KOPT-K1 (cell line): ENCODE measurements around the gene STK35.

Experiments used
- H3K27ac ChIP-seq: fragments of 200-600 bp; sonication (generic); 2 replicates; pipeline ENCODE4 v1.5.1; 2016; ENCODE audit warnings: antibody characterized with exemption, mild to moderate bottlenecking, low read depth, low read length; ENCODE audit not compliant: poor library complexity, severe bottlenecking
- H3K36me3 ChIP-seq: fragments of 200-600 bp; sonication (generic); 2 replicates; pipeline ENCODE4 v1.5.1; 2017; ENCODE audit warnings: antibody characterized with exemption, mild to moderate bottlenecking, low read length, moderate library complexity; ENCODE audit not compliant: insufficient read depth
- H3K9me3 ChIP-seq: fragments of 200-600 bp; sonication (generic); 2 replicates; pipeline ENCODE4 v1.5.1; 2017; ENCODE audit warnings: antibody characterized with exemption, low read length, mild to moderate bottlenecking; ENCODE audit not compliant: insufficient read depth, poor library complexity, severe bottlenecking

STK35 gene

GRCh38 chr20:2093159-2093781 lies 8.4 kb upstream of the STK35 start:
- Histone ChIP-seq H3K9me3 (no peaks in the 10 kb centered on the region), H3K27ac (no peak overlapping the region), H3K36me3 (no peaks in the 10 kb centered on the region)

- Histone ChIP-seq H3K9me3 (no peaks in the 10 kb centered on the region), H3K36me3 (no peaks in the 10 kb centered on the region), H3K27ac (no peak overlapping the region)
Observed at GRCh38 chr20:2093883-2094282, 7.7 kb upstream of the STK35 start.

- Histone ChIP-seq H3K9me3 (no peaks in the 10 kb centered on the region), H3K27ac (peak overlapping the region; percentile 91), H3K36me3 (peaks cover 28% of the 10 kb centered on the region)
Observed at GRCh38 chr20:2101865-2102584, 398 bp downstream of the STK35 start.

- no peaks in the 10 kb centered on the region for H3K9me3 ChIP-seq
- peak overlapping the region; percentile 91 for H3K27ac ChIP-seq
- H3K36me3 ChIP-seq = peaks cover 36% of the 10 kb centered on the region
Observed at GRCh38 chr20:2102585-2103460, 1.2 kb downstream of the STK35 start.

- Histone ChIP-seq H3K27ac (peak overlapping the region; percentile 91), H3K9me3 (no peaks in the 10 kb centered on the region), H3K36me3 (peaks cover 44% of the 10 kb centered on the region)
Observed at GRCh38 chr20:2103461-2104153, 2.0 kb downstream of the STK35 start.

- Histone ChIP-seq H3K9me3 (no peaks in the 10 kb centered on the region), H3K36me3 (peaks cover 50% of the 10 kb centered on the region), H3K27ac (peak overlapping the region; percentile 91)
Observed at GRCh38 chr20:2104236-2104635, 2.6 kb downstream of the STK35 start.

- H3K36me3 ChIP-seq = peaks cover 93% of the 10 kb centered on the region
- H3K27ac ChIP-seq = no peak overlapping the region
- H3K9me3 ChIP-seq = no peaks in the 10 kb centered on the region
Observed at GRCh38 chr20:2108498-2108897, 6.9 kb downstream of the STK35 start.

GRCh38 chr20:2108987-2109386 lies 7.4 kb downstream of the STK35 start:
- peaks cover 98% of the 10 kb centered on the region for H3K36me3 ChIP-seq

GRCh38 chr20:2109425-2110210 lies 8.0 kb downstream of the STK35 start:
- peaks cover 100% of the 10 kb centered on the region for H3K36me3 ChIP-seq
- no peaks in the 10 kb centered on the region for H3K9me3 ChIP-seq
- no peak overlapping the region for H3K27ac ChIP-seq

More at GRCh38 chr20:2108987-2109386, 7.4 kb downstream of the STK35 start:
- Histone ChIP-seq H3K9me3 (no peaks in the 10 kb centered on the region), H3K27ac (no peak overlapping the region)

GRCh38 chr20:2112910-2113309 lies 11.3 kb downstream of the STK35 start:
- H3K36me3 ChIP-seq = peaks cover 100% of the 10 kb centered on the region
- no peak overlapping the region for H3K27ac ChIP-seq
- H3K9me3 ChIP-seq = no peaks in the 10 kb centered on the region

GRCh38 chr20:2114127-2114959 lies 12.7 kb downstream of the STK35 start:
- peaks cover 100% of the 10 kb centered on the region for H3K36me3 ChIP-seq

GRCh38 chr20:2114990-2115681 lies 13.5 kb downstream of the STK35 start:
- no peak overlapping the region for H3K27ac ChIP-seq
- H3K9me3 ChIP-seq = no peaks in the 10 kb centered on the region
- H3K36me3 ChIP-seq = peaks cover 100% of the 10 kb centered on the region

More at GRCh38 chr20:2114127-2114959, 12.7 kb downstream of the STK35 start:
- H3K27ac ChIP-seq = no peak overlapping the region
- H3K9me3 ChIP-seq = no peaks in the 10 kb centered on the region
